Measurements from ENCODE around the gene PRDM16. TPM values are rescaled to one million over a fixed set of nuclear protein-coding genes. Genes with fewer than 3 reads are reported as not detected.
A peak's percentile ranks its signal among the peaks of the same experiment; 100 is the strongest.

The PRDM16 gene
- total RNA-seq, 1 experiment from 2014 or later, result 1.6 TPM

DNA sequence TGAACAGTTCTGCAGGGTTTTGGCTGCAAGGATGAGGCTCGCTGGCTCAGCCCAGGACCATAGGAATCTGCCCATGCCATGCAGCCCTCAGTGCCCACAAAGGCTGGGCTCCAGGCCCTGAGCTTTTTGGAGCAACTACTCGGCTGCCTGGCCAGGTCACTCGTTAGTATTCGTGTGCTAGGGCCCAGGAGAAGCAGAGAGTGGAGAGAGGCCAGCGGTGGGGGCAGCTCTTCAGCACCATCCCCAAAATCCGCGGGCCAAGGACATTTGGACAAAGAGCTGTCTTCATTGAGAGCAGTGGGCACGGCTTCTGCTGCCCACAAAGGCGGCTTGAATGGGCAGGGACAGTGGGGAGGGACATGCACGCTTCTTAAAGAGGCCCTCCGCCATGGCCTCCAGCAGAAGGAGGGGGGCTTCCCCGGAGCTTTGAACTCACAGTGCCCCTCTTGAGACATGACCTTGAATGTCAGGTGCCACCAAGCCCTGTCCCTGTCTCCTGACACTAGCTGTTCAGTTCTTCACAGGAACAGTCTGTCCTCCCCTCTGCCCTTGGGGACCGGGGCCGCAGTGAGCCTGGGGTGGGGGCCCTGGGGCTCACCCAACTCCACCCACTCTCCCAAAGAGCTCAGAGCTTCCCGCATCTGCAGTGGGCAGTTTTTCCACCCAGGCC, 279.3 kb downstream of the PRDM16 start:
- no peak for DNase-seq (ENCODE audit: low spot score)
- no peak for ATAC-seq
- no peak for TF ChIP-seq NR2C2 (CRISPR knock-in tag; IDR thresholded peaks at IDR 0.05)
- TF ChIP-seq ETV6 (CRISPR knock-in tag; IDR thresholded peaks at IDR 0.05), result no peak
- no peak for TF ChIP-seq GABPB1 (CRISPR knock-in tag; IDR thresholded peaks at IDR 0.05)
- TF ChIP-seq, protein P1, sequence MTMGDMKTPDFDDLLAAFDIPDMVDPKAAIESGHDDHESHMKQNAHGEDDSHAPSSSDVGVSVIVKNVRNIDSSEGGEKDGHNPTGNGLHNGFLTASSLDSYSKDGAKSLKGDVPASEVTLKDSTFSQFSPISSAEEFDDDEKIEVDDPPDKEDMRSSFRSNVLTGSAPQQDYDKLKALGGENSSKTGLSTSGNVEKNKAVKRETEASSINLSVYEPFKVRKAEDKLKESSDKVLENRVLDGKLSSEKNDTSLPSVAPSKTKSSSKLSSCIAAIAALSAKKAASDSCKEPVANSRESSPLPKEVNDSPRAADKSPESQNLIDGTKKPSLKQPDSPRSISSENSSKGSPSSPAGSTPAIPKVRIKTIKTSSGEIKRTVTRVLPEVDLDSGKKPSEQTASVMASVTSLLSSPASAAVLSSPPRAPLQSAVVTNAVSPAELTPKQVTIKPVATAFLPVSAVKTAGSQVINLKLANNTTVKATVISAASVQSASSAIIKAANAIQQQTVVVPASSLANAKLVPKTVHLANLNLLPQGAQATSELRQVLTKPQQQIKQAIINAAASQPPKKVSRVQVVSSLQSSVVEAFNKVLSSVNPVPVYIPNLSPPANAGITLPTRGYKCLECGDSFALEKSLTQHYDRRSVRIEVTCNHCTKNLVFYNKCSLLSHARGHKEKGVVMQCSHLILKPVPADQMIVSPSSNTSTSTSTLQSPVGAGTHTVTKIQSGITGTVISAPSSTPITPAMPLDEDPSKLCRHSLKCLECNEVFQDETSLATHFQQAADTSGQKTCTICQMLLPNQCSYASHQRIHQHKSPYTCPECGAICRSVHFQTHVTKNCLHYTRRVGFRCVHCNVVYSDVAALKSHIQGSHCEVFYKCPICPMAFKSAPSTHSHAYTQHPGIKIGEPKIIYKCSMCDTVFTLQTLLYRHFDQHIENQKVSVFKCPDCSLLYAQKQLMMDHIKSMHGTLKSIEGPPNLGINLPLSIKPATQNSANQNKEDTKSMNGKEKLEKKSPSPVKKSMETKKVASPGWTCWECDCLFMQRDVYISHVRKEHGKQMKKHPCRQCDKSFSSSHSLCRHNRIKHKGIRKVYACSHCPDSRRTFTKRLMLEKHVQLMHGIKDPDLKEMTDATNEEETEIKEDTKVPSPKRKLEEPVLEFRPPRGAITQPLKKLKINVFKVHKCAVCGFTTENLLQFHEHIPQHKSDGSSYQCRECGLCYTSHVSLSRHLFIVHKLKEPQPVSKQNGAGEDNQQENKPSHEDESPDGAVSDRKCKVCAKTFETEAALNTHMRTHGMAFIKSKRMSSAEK (CRISPR knock-in tag; IDR thresholded peaks at IDR 0.05; ENCODE audit: borderline replicate concordance), result no peak
- TF ChIP-seq, protein P2, sequence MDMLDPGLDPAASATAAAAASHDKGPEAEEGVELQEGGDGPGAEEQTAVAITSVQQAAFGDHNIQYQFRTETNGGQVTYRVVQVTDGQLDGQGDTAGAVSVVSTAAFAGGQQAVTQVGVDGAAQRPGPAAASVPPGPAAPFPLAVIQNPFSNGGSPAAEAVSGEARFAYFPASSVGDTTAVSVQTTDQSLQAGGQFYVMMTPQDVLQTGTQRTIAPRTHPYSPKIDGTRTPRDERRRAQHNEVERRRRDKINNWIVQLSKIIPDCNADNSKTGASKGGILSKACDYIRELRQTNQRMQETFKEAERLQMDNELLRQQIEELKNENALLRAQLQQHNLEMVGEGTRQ (CRISPR knock-in tag; IDR thresholded peaks at IDR 0.05), result no peak
- Mint-ChIP-seq H3K4me3 (no peak overlapping the region), H3K36me3 (peaks cover 11% of the 10 kb centered on the region), H3K27ac (no peak overlapping the region), H3K27me3 (ENCODE audit: low read depth) (peaks cover 3% of the 10 kb centered on the region; the same call in 1 of the 2 replicates), H3K9me3 (peaks cover 18% of the 10 kb centered on the region), H3K4me1 (peaks cover 15% of the 10 kb centered on the region)
- POLR2A ChIA-PET, result no interaction called here
- CTCF ChIA-PET, result interaction anchor here (1.3 to 3.2 kb wide), 5 partner anchors 11 to 76 kb away, joined by 4 to 21 read pairs (median 4); no protein-coding TSS in a partner anchor

DNA sequence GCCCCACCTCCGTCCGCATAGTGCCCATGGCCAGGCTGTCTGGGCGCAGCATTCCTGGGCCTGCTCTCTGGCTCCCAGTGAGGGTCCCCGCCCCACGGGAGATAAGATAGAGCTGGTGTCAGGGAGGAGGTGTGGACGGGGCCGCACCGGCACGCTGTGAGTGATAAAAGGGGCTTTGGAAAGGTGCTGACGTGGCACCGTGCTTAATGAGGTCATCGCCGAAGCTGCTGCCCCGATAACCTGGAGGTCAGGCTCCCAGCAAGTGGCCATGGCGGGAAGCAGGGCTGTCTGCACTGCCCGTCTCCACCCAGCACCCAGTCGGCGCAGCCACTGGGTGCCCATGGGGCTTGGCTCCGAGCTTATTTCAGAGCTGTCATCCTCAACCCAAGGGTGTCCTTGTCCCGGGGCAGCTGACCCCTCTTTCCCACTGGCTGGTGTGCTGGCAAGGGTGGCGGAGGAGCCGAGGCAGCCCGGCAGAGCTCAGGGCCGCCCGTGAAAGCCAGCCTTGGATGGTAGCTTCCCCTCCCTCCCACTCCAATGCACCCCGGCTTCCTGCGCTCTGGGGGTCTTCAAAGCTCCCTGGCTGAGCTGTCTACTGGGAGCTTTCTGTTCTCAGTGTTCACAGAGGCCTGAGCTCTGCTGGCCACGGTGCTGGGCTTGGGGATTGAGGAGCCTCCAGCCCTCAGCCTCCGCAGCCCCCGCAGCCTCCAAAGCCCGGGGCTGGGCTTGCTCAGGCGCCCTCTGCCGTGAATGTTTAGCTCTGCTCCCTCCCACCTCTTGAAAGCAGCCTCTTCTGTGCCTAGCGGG, 280.4 kb downstream of the PRDM16 start:
- no peak for DNase-seq (ENCODE audit: low spot score)
- H3K27ac Mint-ChIP-seq, result no peak overlapping the region
- H3K9me3 Mint-ChIP-seq, result peaks cover 9% of the 10 kb centered on the region
- H3K27me3 Mint-ChIP-seq (ENCODE audit: low read depth), result peaks cover 2% of the 10 kb centered on the region; the same call in 1 of the 2 replicates
- ATAC-seq, result no peak
- peaks cover 3% of the 10 kb centered on the region for H3K36me3 Mint-ChIP-seq
- peaks cover 16% of the 10 kb centered on the region for H3K4me1 Mint-ChIP-seq
- H3K4me3 Mint-ChIP-seq, result no peak overlapping the region
- POLR2A ChIA-PET, result no interaction called here
- TF ChIP-seq SP1 (CRISPR knock-in tag; conservative IDR thresholded peaks at IDR 0.05) (no peak), NR3C1 (CRISPR knock-in tag; conservative IDR thresholded peaks at IDR 0.05; ENCODE audit: low read depth) (no peak), TEAD1 (CRISPR knock-in tag; IDR thresholded peaks at IDR 0.05) (no peak), CREB1 (CRISPR knock-in tag; IDR thresholded peaks at IDR 0.05) (no peak)
- TF ChIP-seq, protein P3, sequence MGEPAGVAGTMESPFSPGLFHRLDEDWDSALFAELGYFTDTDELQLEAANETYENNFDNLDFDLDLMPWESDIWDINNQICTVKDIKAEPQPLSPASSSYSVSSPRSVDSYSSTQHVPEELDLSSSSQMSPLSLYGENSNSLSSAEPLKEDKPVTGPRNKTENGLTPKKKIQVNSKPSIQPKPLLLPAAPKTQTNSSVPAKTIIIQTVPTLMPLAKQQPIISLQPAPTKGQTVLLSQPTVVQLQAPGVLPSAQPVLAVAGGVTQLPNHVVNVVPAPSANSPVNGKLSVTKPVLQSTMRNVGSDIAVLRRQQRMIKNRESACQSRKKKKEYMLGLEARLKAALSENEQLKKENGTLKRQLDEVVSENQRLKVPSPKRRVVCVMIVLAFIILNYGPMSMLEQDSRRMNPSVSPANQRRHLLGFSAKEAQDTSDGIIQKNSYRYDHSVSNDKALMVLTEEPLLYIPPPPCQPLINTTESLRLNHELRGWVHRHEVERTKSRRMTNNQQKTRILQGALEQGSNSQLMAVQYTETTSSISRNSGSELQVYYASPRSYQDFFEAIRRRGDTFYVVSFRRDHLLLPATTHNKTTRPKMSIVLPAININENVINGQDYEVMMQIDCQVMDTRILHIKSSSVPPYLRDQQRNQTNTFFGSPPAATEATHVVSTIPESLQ (CRISPR knock-in tag; IDR thresholded peaks at IDR 0.05), result no peak
- TF ChIP-seq, protein P4, sequence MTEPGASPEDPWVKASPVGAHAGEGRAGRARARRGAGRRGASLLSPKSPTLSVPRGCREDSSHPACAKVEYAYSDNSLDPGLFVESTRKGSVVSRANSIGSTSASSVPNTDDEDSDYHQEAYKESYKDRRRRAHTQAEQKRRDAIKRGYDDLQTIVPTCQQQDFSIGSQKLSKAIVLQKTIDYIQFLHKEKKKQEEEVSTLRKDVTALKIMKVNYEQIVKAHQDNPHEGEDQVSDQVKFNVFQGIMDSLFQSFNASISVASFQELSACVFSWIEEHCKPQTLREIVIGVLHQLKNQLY (CRISPR knock-in tag; IDR thresholded peaks at IDR 0.05), result no peak
- CTCF ChIA-PET, result interaction anchor here (0.9 to 3.2 kb wide), 20 partner anchors 10 to 288 kb away, joined by 3 to 21 read pairs (median 4); no protein-coding TSS in a partner anchor

DNA sequence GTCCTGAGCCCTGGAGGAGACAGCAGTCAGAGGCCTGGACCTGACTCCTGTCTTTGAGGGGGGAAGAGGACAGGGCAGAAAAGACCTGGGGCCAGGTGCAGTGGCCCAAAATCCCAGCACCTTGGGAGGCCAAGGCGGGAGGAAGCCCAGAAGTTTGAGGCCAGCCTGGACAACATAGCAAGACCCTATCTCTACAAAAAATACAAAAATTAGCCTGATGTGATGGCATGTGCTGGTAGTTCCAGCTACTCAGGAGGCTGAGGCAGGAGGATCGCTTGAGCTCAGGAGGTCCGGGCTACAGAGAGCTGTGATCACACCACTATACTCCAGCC, 280.9 kb downstream of the PRDM16 start:
- ATAC-seq (no peak), DNase-seq (ENCODE audit: low spot score) (no peak)
- peaks cover 3% of the 10 kb centered on the region for H3K9me3 Mint-ChIP-seq
- H3K27ac Mint-ChIP-seq, result no peak overlapping the region
- no peaks in the 10 kb centered on the region for H3K36me3 Mint-ChIP-seq
- H3K27me3 Mint-ChIP-seq (ENCODE audit: low read depth), result no peaks in the 10 kb centered on the region
- no peak overlapping the region for H3K4me3 Mint-ChIP-seq
- peaks cover 18% of the 10 kb centered on the region for H3K4me1 Mint-ChIP-seq
- POLR2A ChIA-PET, result no interaction called here
- CTCF ChIA-PET, result interaction anchor here (0.9 to 3.2 kb wide), 19 partner anchors 9 to 289 kb away, joined by 3 to 21 read pairs (median 4); no protein-coding TSS in a partner anchor
- TF ChIP-seq FOXJ3 (CRISPR knock-in tag; IDR thresholded peaks at IDR 0.05; ENCODE audit: borderline replicate concordance) (no peak), SP1 (CRISPR knock-in tag; conservative IDR thresholded peaks at IDR 0.05) (no peak), CREM (CRISPR knock-in tag; IDR thresholded peaks at IDR 0.05) (no peak), ZNF121 (CRISPR knock-in tag; IDR thresholded peaks at IDR 0.05) (peak; percentile 77)
- TF ChIP-seq, protein P5, sequence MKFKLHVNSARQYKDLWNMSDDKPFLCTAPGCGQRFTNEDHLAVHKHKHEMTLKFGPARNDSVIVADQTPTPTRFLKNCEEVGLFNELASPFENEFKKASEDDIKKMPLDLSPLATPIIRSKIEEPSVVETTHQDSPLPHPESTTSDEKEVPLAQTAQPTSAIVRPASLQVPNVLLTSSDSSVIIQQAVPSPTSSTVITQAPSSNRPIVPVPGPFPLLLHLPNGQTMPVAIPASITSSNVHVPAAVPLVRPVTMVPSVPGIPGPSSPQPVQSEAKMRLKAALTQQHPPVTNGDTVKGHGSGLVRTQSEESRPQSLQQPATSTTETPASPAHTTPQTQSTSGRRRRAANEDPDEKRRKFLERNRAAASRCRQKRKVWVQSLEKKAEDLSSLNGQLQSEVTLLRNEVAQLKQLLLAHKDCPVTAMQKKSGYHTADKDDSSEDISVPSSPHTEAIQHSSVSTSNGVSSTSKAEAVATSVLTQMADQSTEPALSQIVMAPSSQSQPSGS (CRISPR knock-in tag; IDR thresholded peaks at IDR 0.05; ENCODE audit: borderline replicate concordance, low read depth), result no peak
- TF ChIP-seq, protein P6, sequence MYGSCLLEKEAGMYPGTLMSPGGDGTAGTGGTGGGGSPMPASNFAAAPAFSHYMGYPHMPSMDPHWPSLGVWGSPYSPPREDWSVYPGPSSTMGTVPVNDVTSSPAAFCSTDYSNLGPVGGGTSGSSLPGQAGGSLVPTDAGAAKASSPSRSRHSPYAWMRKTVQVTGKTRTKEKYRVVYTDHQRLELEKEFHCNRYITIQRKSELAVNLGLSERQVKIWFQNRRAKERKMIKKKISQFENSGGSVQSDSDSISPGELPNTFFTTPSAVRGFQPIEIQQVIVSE (CRISPR knock-in tag; IDR thresholded peaks at IDR 0.05; ENCODE audit: borderline replicate concordance), result no peak
- TF ChIP-seq, protein P7, sequence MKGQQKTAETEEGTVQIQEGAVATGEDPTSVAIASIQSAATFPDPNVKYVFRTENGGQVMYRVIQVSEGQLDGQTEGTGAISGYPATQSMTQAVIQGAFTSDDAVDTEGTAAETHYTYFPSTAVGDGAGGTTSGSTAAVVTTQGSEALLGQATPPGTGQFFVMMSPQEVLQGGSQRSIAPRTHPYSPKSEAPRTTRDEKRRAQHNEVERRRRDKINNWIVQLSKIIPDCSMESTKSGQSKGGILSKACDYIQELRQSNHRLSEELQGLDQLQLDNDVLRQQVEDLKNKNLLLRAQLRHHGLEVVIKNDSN (CRISPR knock-in tag; IDR thresholded peaks at IDR 0.05), result no peak
